ENCODE measurements around the gene FEZ2. TPM values are rescaled to one million over a fixed set of nuclear protein-coding genes. Genes with fewer than 3 reads are reported as not detected.
A peak's percentile ranks its signal among the peaks of the same experiment; 100 is the strongest.
"Not testable (repeated sequence)": the region's sequence is repeated elsewhere in the genome, so short reads cannot be mapped to it uniquely, and the experiment has no call there.

FEZ2 gene
- polyA plus RNA-seq, 4 donors: 23.5 to 50.0 (median 35.0) TPM

GRCh38 chr2:36603629-36604028 lies 5.7 kb upstream of the FEZ2 start:
- H3K36me3 ChIP-seq (ENCODE audit: control insufficient read depth in 3 of 3, insufficient read depth in 2 of 3, low read depth in 1 of 3, low read length in 3 of 3); H3K9me3 ChIP-seq (ENCODE audit: control insufficient read depth in 2 of 2, insufficient read depth in 1 of 2, low read depth in 1 of 2, low read length in 1 of 2); H3K4me1 ChIP-seq (ENCODE audit: control insufficient read depth in 3 of 3, insufficient read depth in 2 of 3, low read depth in 1 of 3, low read length in 2 of 3); H3K27ac ChIP-seq (ENCODE audit: low read depth in 1 of 3, low read length in 2 of 3); H3K4me3 ChIP-seq (ENCODE audit: low read depth in 1 of 3, low read length in 3 of 3); H3K27me3 ChIP-seq (ENCODE audit: control insufficient read depth in 3 of 3, insufficient read depth in 3 of 3, low read length in 3 of 3); DNase-seq; FAIRE-seq: not testable (repeated sequence)
- 89 to 94% (median 92%) methylated on average over 4 to 5 of the region's 5 CpGs for WGBS, 3 donors

GRCh38 chr2:36597003-36597531 lies 901 bp downstream of the FEZ2 start:
- Histone ChIP-seq H3K27me3 (ENCODE audit: control insufficient read depth in 3 of 3, insufficient read depth in 3 of 3, low read length in 3 of 3) (no peaks in the 10 kb centered on the region), H3K9me3 (ENCODE audit: control insufficient read depth in 2 of 2, insufficient read depth in 1 of 2, low read depth in 1 of 2, low read length in 1 of 2) (no peaks in the 10 kb centered on the region), H3K4me3 (ENCODE audit: low read depth in 1 of 3, low read length in 3 of 3) (peak overlapping the region; percentile 82 to 99 (median 84)), H3K36me3 (ENCODE audit: control insufficient read depth in 3 of 3, insufficient read depth in 2 of 3, low read depth in 1 of 3, low read length in 3 of 3) (peaks cover 0 to 6% (median 0%) of the 10 kb centered on the region in 3 donors), H3K27ac (ENCODE audit: low read depth in 1 of 3, low read length in 2 of 3) (peak overlapping the region in 2 of 3 donors; percentile 82 to 98), H3K4me1 (ENCODE audit: control insufficient read depth in 3 of 3, insufficient read depth in 2 of 3, low read depth in 1 of 3, low read length in 2 of 3) (peaks cover 7 to 30% (median 11%) of the 10 kb centered on the region in 3 donors)
- FAIRE-seq (no peak), DNase-seq (peak in 1 of 2 donors; percentile 5)
- WGBS, 3 donors: 16 to 28% (median 17%) methylated on average over 19 of the region's 19 CpGs

- Histone ChIP-seq H3K27ac (ENCODE audit: low read depth in 1 of 3, low read length in 2 of 3) (no peak overlapping the region), H3K4me1 (ENCODE audit: control insufficient read depth in 3 of 3, insufficient read depth in 2 of 3, low read depth in 1 of 3, low read length in 2 of 3) (peaks cover 7 to 30% (median 11%) of the 10 kb centered on the region in 3 donors), H3K36me3 (ENCODE audit: control insufficient read depth in 3 of 3, insufficient read depth in 2 of 3, low read depth in 1 of 3, low read length in 3 of 3) (peaks cover 0 to 6% (median 0%) of the 10 kb centered on the region in 3 donors), H3K9me3 (ENCODE audit: control insufficient read depth in 2 of 2, insufficient read depth in 1 of 2, low read depth in 1 of 2, low read length in 1 of 2) (no peaks in the 10 kb centered on the region), H3K4me3 (ENCODE audit: low read depth in 1 of 3, low read length in 3 of 3) (peak overlapping the region in 2 of 3 donors; percentile 82 to 84), H3K27me3 (ENCODE audit: control insufficient read depth in 3 of 3, insufficient read depth in 3 of 3, low read length in 3 of 3) (no peaks in the 10 kb centered on the region)
- DNase-seq (no peak), FAIRE-seq (no peak)
- WGBS, 3 donors: 93 to 96% (median 94%) methylated on average over 12 of the region's 12 CpGs
Measured at GRCh38 chr2:36596397-36596796, 1.6 kb downstream of the FEZ2 start.

- 12 to 54% (median 40%) methylated on average over 6 of the region's 6 CpGs for WGBS, 3 donors
- peaks cover 0 to 11% (median 3%) of the 10 kb centered on the region in 3 donors for H3K36me3 ChIP-seq (ENCODE audit: control insufficient read depth in 3 of 3, insufficient read depth in 2 of 3, low read depth in 1 of 3, low read length in 3 of 3)
- no peaks in the 10 kb centered on the region for H3K27me3 ChIP-seq (ENCODE audit: control insufficient read depth in 3 of 3, insufficient read depth in 3 of 3, low read length in 3 of 3)
- peaks cover 7 to 30% (median 11%) of the 10 kb centered on the region in 3 donors for H3K4me1 ChIP-seq (ENCODE audit: control insufficient read depth in 3 of 3, insufficient read depth in 2 of 3, low read depth in 1 of 3, low read length in 2 of 3)
- FAIRE-seq (no peak), DNase-seq (peak; percentile 89 to 92)
- H3K9me3 ChIP-seq (ENCODE audit: control insufficient read depth in 2 of 2, insufficient read depth in 1 of 2, low read depth in 1 of 2, low read length in 1 of 2): no peaks in the 10 kb centered on the region
- H3K27ac ChIP-seq (ENCODE audit: low read depth in 1 of 3, low read length in 2 of 3): peak overlapping the region in 1 of 3 donors; percentile 43
- peak overlapping the region in 2 of 3 donors; percentile 4 to 9 for H3K4me3 ChIP-seq (ENCODE audit: low read depth in 1 of 3, low read length in 3 of 3)
Measured at GRCh38 chr2:36594849-36595248, 3.1 kb downstream of the FEZ2 start.

- FAIRE-seq (no peak), DNase-seq (no peak)
- H3K27ac ChIP-seq (ENCODE audit: low read depth in 1 of 3, low read length in 2 of 3): no peak overlapping the region
- H3K4me1 ChIP-seq (ENCODE audit: control insufficient read depth in 3 of 3, insufficient read depth in 2 of 3, low read depth in 1 of 3, low read length in 2 of 3): peaks cover 0 to 8% (median 3%) of the 10 kb centered on the region in 3 donors
- peaks cover 0 to 20% (median 12%) of the 10 kb centered on the region in 3 donors for H3K36me3 ChIP-seq (ENCODE audit: control insufficient read depth in 3 of 3, insufficient read depth in 2 of 3, low read depth in 1 of 3, low read length in 3 of 3)
- 50 to 57% (median 50%) methylated on average over 2 of the region's 2 CpGs for WGBS, 3 donors
- no peak overlapping the region for H3K4me3 ChIP-seq (ENCODE audit: low read depth in 1 of 3, low read length in 3 of 3)
- H3K9me3 ChIP-seq (ENCODE audit: control insufficient read depth in 2 of 2, insufficient read depth in 1 of 2, low read depth in 1 of 2, low read length in 1 of 2): no peaks in the 10 kb centered on the region
- H3K27me3 ChIP-seq (ENCODE audit: control insufficient read depth in 3 of 3, insufficient read depth in 3 of 3, low read length in 3 of 3): no peaks in the 10 kb centered on the region
Measured at GRCh38 chr2:36589230-36589630, 8.7 kb downstream of the FEZ2 start.

GRCh38 chr2:36587556-36587955 lies 10.4 kb downstream of the FEZ2 start:
- H3K4me1 ChIP-seq (ENCODE audit: control insufficient read depth in 3 of 3, insufficient read depth in 2 of 3, low read depth in 1 of 3, low read length in 2 of 3): peaks cover 0 to 3% (median 0%) of the 10 kb centered on the region in 3 donors
- no peak for FAIRE-seq
- H3K27ac ChIP-seq (ENCODE audit: low read depth in 1 of 3, low read length in 2 of 3): no peak overlapping the region
- WGBS, 3 donors: 76 to 80% (median 79%) methylated on average over 3 of the region's 3 CpGs
- no peak overlapping the region for H3K4me3 ChIP-seq (ENCODE audit: low read depth in 1 of 3, low read length in 3 of 3)
- no peaks in the 10 kb centered on the region for H3K27me3 ChIP-seq (ENCODE audit: control insufficient read depth in 3 of 3, insufficient read depth in 3 of 3, low read length in 3 of 3)
- no peak for DNase-seq
- peaks cover 0 to 21% (median 16%) of the 10 kb centered on the region in 3 donors for H3K36me3 ChIP-seq (ENCODE audit: control insufficient read depth in 3 of 3, insufficient read depth in 2 of 3, low read depth in 1 of 3, low read length in 3 of 3)
- no peaks in the 10 kb centered on the region for H3K9me3 ChIP-seq (ENCODE audit: control insufficient read depth in 2 of 2, insufficient read depth in 1 of 2, low read depth in 1 of 2, low read length in 1 of 2)

- H3K27me3 ChIP-seq (ENCODE audit: control insufficient read depth in 3 of 3, insufficient read depth in 3 of 3, low read length in 3 of 3): no peaks in the 10 kb centered on the region
- FAIRE-seq: no peak
- no peak overlapping the region for H3K4me3 ChIP-seq (ENCODE audit: low read depth in 1 of 3, low read length in 3 of 3)
- peaks cover 0 to 21% (median 17%) of the 10 kb centered on the region in 3 donors for H3K36me3 ChIP-seq (ENCODE audit: control insufficient read depth in 3 of 3, insufficient read depth in 2 of 3, low read depth in 1 of 3, low read length in 3 of 3)
- peaks cover 0 to 3% (median 0%) of the 10 kb centered on the region in 3 donors for H3K4me1 ChIP-seq (ENCODE audit: control insufficient read depth in 3 of 3, insufficient read depth in 2 of 3, low read depth in 1 of 3, low read length in 2 of 3)
- no peak for DNase-seq
- 82 to 100% (median 100%) methylated on average over 1 of the region's 1 CpG for WGBS, 3 donors
- H3K9me3 ChIP-seq (ENCODE audit: control insufficient read depth in 2 of 2, insufficient read depth in 1 of 2, low read depth in 1 of 2, low read length in 1 of 2): no peaks in the 10 kb centered on the region
- H3K27ac ChIP-seq (ENCODE audit: low read depth in 1 of 3, low read length in 2 of 3): no peak overlapping the region
Measured at GRCh38 chr2:36587101-36587500, 10.9 kb downstream of the FEZ2 start.

- no peaks in the 10 kb centered on the region for H3K9me3 ChIP-seq (ENCODE audit: control insufficient read depth in 2 of 2, insufficient read depth in 1 of 2, low read depth in 1 of 2, low read length in 1 of 2)
- DNase-seq: no peak
- 95 to 98% (median 97%) methylated on average over 6 of the region's 6 CpGs for WGBS, 3 donors
- no peak for FAIRE-seq
- peaks cover 0 to 3% (median 0%) of the 10 kb centered on the region in 3 donors for H3K4me1 ChIP-seq (ENCODE audit: control insufficient read depth in 3 of 3, insufficient read depth in 2 of 3, low read depth in 1 of 3, low read length in 2 of 3)
- H3K36me3 ChIP-seq (ENCODE audit: control insufficient read depth in 3 of 3, insufficient read depth in 2 of 3, low read depth in 1 of 3, low read length in 3 of 3): peaks cover 0 to 21% (median 17%) of the 10 kb centered on the region in 3 donors
- no peak overlapping the region for H3K4me3 ChIP-seq (ENCODE audit: low read depth in 1 of 3, low read length in 3 of 3)
- no peak overlapping the region for H3K27ac ChIP-seq (ENCODE audit: low read depth in 1 of 3, low read length in 2 of 3)
- no peaks in the 10 kb centered on the region for H3K27me3 ChIP-seq (ENCODE audit: control insufficient read depth in 3 of 3, insufficient read depth in 3 of 3, low read length in 3 of 3)
Measured at GRCh38 chr2:36586672-36587071, 11.3 kb downstream of the FEZ2 start.
